Brain microvascular endothelial cell (primary cell): ENCODE data around the gene GALNT10.

Experiments
- DNase-seq: peaks from one replicate; pipeline ENCODE4 v3.0.0-alpha.2; 2020
- H3K27ac ChIP-seq: fragments of 250-450 bp; sonication (Bioruptor Pico); 2 replicates; pipeline ENCODE4 v1.5.1; 2020; ENCODE audit warnings: mild to moderate bottlenecking, moderate library complexity
- H3K27me3 ChIP-seq: fragments of 250-450 bp; sonication (Bioruptor Pico); replicated peaks from 2 replicates; pipeline ENCODE4 v1.5.1; 2020; ENCODE audit warnings: mild to moderate bottlenecking
- H3K36me3 ChIP-seq: fragments of 250-450 bp; sonication (Bioruptor Pico); replicated peaks from 2 replicates; pipeline ENCODE4 v1.5.1; 2020; ENCODE audit warnings: mild to moderate bottlenecking
- H3K4me3 ChIP-seq: 2 replicates; pipeline ENCODE4 v1.5.1; 2011; ENCODE audit warnings: low read depth, mild to moderate bottlenecking, control low read depth, low read length, moderate library complexity
- CTCF ChIP-seq: IDR thresholded peaks from 2 replicates; pipeline ENCODE4 v1.5.1; 2011; ENCODE audit warnings: low read depth, mild to moderate bottlenecking, moderate library complexity, low read length, control low read depth, inconsistent platforms; ENCODE audit errors: missing control alignments
- in situ Hi-C: cut with HindIII; loops from 2 replicates; pipeline ENCODE4 v1.10.0; 2017; ENCODE audit warnings: low sequenced_read_pairs, low pct_ligation_motif_present

Gene GALNT10

GRCh38 chr5:154286557-154286956 is 96.0 kb downstream of the GALNT10 start:
- no peak for DNase-seq
- Histone ChIP-seq H3K36me3 (no peaks in the 10 kb centered on the region), H3K27ac (peak overlapping the region; percentile 21), H3K4me3 (no peak overlapping the region), H3K27me3 (no peaks in the 10 kb centered on the region)
- in situ Hi-C loops, result no loop called here
- TF ChIP-seq CTCF, result no peak

- H3K4me3 ChIP-seq, result peak overlapping the region; percentile 13
- DNase-seq, result peak; percentile 70
- no peaks in the 10 kb centered on the region for H3K36me3 ChIP-seq
- H3K27me3 ChIP-seq, result no peaks in the 10 kb centered on the region
- TF ChIP-seq CTCF, result no peak
- peak overlapping the region; percentile 38 for H3K27ac ChIP-seq
- in situ Hi-C loops, result no loop called here
Measured at GRCh38 chr5:154287136-154287535, 96.6 kb downstream of the GALNT10 start.

GRCh38 chr5:154288145-154288544 is 97.6 kb downstream of the GALNT10 start:
- in situ Hi-C loops, result no loop called here
- Histone ChIP-seq H3K27ac (peak overlapping the region; percentile 38), H3K36me3 (no peaks in the 10 kb centered on the region), H3K27me3 (no peaks in the 10 kb centered on the region), H3K4me3 (no peak overlapping the region)
- TF ChIP-seq CTCF, result no peak
- DNase-seq, result peak; percentile 33

- in situ Hi-C loops, result no loop called here
Measured at GRCh38 chr5:154291917-154292316, 101.4 kb downstream of the GALNT10 start.

GRCh38 chr5:154293219-154293618 is 102.7 kb downstream of the GALNT10 start:
- no peak for TF ChIP-seq CTCF
- DNase-seq, result no peak
- in situ Hi-C loops, result no loop called here

More at GRCh38 chr5:154291917-154292316, 101.4 kb downstream of the GALNT10 start:
- H3K27ac ChIP-seq, result no peak overlapping the region
- TF ChIP-seq CTCF, result no peak
- no peak for DNase-seq
- no peaks in the 10 kb centered on the region for H3K27me3 ChIP-seq
- H3K36me3 ChIP-seq, result peaks cover 19% of the 10 kb centered on the region
- no peak overlapping the region for H3K4me3 ChIP-seq

GRCh38 chr5:154295551-154295950 is 105.0 kb downstream of the GALNT10 start:
- TF ChIP-seq CTCF, result no peak
- Histone ChIP-seq H3K36me3 (peaks cover 41% of the 10 kb centered on the region), H3K4me3 (no peak overlapping the region), H3K27me3 (no peaks in the 10 kb centered on the region), H3K27ac (no peak overlapping the region)
- in situ Hi-C loops, result no loop called here
- no peak for DNase-seq

More at GRCh38 chr5:154293219-154293618, 102.7 kb downstream of the GALNT10 start:
- H3K4me3 ChIP-seq, result no peak overlapping the region
- H3K27me3 ChIP-seq, result no peaks in the 10 kb centered on the region
- H3K27ac ChIP-seq, result no peak overlapping the region
- H3K36me3 ChIP-seq, result peaks cover 27% of the 10 kb centered on the region
